Muscle of back (tissue), 11 donors: ENCODE data around the gene SMIM41. TPM values are rescaled to one million over a fixed set of nuclear protein-coding genes. Genes with fewer than 3 reads are reported as not detected.

Source experiments
- DNase-seq, 3 donors: peaks; one replicate each; pipeline versions ENCODE4 v3.0.0 to v3.0.0-alpha.2; 2013
- polyA plus RNA-seq, 10 donors: library from polyadenylated mRNA; unstranded; fragments of 120-200 nt; gene quantifications; one replicate each; pipeline ENCODE4 v1.2.1, GENCODE V29; 2013; ENCODE audit not compliant: insufficient read length in 10 of 10

SMIM41 gene
- polyA plus RNA-seq, 10 donors: 0.16 to 0.36 (median 0.20) TPM; not detected in 6

- no peak for DNase-seq
Observed at GRCh38 chr12:52120951-52121823, 41.7 kb downstream of the SMIM41 start.

GRCh38 chr12:52121824-52122539 lies 42.5 kb downstream of the SMIM41 start:
- peak; percentile 23 to 70 (median 62) for DNase-seq

GRCh38 chr12:52122540-52122871 lies 43.0 kb downstream of the SMIM41 start:
- DNase-seq: no peak

- DNase-seq: no peak
Observed at GRCh38 chr12:52122904-52123303, 43.4 kb downstream of the SMIM41 start.

- no peak for DNase-seq
Observed at GRCh38 chr12:52123487-52124186, 44.1 kb downstream of the SMIM41 start.

- DNase-seq: no peak
Observed at GRCh38 chr12:52125476-52125900, 46.0 kb downstream of the SMIM41 start.

- no peak for DNase-seq
Observed at GRCh38 chr12:52126050-52126604, 46.6 kb downstream of the SMIM41 start.

- DNase-seq: no peak
Observed at GRCh38 chr12:52126605-52127578, 47.4 kb downstream of the SMIM41 start.

GRCh38 chr12:52127683-52128450 lies 48.4 kb downstream of the SMIM41 start:
- no peak for DNase-seq

GRCh38 chr12:52130711-52131110 lies 51.2 kb downstream of the SMIM41 start:
- DNase-seq: no peak

GRCh38 chr12:52132754-52133161 lies 53.3 kb downstream of the SMIM41 start:
- DNase-seq: no peak

- DNase-seq: no peak
Observed at GRCh38 chr12:52137746-52138145, 58.2 kb downstream of the SMIM41 start.

- no peak for DNase-seq
Observed at GRCh38 chr12:52139147-52139546, 59.6 kb downstream of the SMIM41 start.

- DNase-seq: no peak
Observed at GRCh38 chr12:52139579-52140062, 60.1 kb downstream of the SMIM41 start.

- no peak for DNase-seq
Observed at GRCh38 chr12:52141306-52141705, 61.8 kb downstream of the SMIM41 start.

- DNase-seq: no peak
Observed at GRCh38 chr12:52141875-52142274, 62.4 kb downstream of the SMIM41 start.

GRCh38 chr12:52142431-52142830 lies 62.9 kb downstream of the SMIM41 start:
- no peak for DNase-seq

GRCh38 chr12:52144512-52145227 lies 65.2 kb downstream of the SMIM41 start:
- DNase-seq: no peak
